GM12801 (cell line): Measurements from ENCODE around the gene PADI2.

ENCODE experiments used
- CTCF ChIP-seq: IDR thresholded peaks from one replicate; pipeline ENCODE4 v1.5.1; 2011; ENCODE audit warnings: control low read depth; ENCODE audit not compliant: insufficient read length; ENCODE audit errors: extremely low read depth

PADI2 gene

GRCh38 chr1:17119076-17119772 lies at the start of gene PADI2:
Gene PADI2, minus strand, starts transcription at chr1:17119451. Its CDS starts 80 bp downstream, at chr1:17119371.
- TF ChIP-seq CTCF = no peak

- no peak for TF ChIP-seq CTCF
Measured at GRCh38 chr1:17168091-17168876, 49.0 kb upstream of the PADI2 start.

GRCh38 chr1:17167786-17168090 lies 48.5 kb upstream of the PADI2 start:
- no peak for TF ChIP-seq CTCF

- TF ChIP-seq CTCF = no peak
Measured at GRCh38 chr1:17167041-17167785, 48.0 kb upstream of the PADI2 start.

GRCh38 chr1:17165823-17166222 lies 46.6 kb upstream of the PADI2 start:
- TF ChIP-seq CTCF = no peak

GRCh38 chr1:17163789-17164666 lies 44.8 kb upstream of the PADI2 start:
- TF ChIP-seq CTCF = no peak
